Activated CD4-positive, CD25-positive, alpha-beta regulatory T cell (primary cell): ENCODE data around the gene REV3L.
"Not testable (repeated sequence)": the region's sequence is repeated elsewhere in the genome, so short reads cannot be mapped to it uniquely, and the experiment has no call there.

Experiments used
- DNase-seq, 4 experiments: peaks; one replicate each; lab custom pipeline; 2025; lab: John Stamatoyannopoulos, UW

The REV3L gene

GRCh38 chr6:111482959-111483735 lies at the start of gene REV3L:
REV3L (minus strand) TSS chr6:111483218; CDS start chr6:111482888, 330 bp downstream.
- peak; percentile 79 to 86 (median 82) for DNase-seq

DNA sequence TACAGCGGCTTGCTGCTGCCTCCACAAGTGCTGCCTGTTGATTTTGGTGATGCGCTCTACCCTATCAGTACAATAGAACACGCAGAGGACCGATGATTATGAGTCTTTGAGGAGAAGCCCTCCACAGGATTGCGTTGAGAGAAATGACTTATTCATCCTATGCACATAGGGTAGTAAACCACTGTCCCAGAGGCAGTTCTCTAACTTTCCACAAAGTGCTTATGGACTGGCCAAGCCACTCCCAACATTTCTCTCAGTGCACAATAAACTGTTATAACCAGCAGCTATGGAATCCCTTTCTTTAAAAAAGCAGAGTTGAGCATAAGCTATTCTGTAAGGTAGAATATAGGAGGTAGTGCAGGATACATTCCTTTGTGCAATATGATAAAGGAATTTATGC lies 48.2 kb upstream of the REV3L start:
- no peak for DNase-seq

- no peak for DNase-seq
Observed at GRCh38 chr6:111530667-111531066, 47.6 kb upstream of the REV3L start.

DNA sequence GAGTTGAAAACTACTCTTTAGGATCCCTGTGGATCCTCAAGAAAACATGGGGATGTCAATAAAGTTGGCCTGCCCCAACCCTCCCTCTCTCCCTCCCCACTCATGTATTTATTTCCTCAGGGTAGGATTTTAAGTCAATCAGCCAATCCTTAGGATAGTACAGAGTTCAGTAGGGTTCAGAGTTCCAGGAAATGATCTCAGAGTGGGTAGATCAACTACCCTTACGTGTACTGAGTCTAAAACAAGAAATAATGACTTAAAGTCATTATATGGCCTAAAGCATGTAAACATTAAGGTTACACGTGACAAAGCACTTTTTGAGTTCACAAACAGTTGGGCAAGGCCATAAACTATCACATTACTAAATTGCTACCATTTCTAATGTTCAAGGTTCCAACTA lies 47.2 kb upstream of the REV3L start:
- no peak for DNase-seq

DNA sequence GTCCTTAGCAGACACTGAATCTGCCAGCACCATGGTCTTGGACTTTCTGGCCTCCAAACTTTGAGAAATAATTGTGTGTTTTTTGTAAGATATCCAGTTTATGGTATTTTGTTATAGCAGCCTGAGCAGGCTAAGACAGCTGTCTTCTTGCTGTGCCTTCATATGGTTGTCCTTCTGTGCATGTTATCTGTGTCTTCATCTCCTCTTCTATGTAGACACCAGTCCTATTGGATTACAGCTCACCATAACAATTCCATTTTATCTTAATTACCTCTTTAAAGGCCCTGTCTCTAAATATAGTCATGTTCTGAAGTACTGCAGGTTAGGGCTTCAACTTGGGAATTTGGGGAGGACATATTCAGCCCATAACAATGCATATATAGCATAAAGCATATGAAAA lies 44.3 kb upstream of the REV3L start:
- DNase-seq = no peak

DNA sequence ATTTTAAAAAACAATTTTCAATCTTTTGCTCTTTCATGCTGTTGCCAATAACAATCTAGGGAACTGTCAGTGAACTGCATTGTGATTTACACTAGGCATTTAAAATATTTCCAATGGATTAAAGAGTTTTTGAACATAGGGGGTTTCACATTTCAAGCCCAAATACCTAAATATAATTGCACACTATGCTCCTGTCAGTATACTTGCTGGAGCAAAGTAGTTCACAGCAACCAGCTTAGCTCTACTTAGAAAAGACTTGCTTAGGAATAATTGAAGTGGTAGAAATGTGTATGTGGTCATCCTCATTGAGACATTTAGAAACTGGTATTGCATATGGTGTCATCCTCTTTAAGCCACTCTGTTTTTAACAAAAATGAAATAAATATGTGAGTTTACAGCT lies 41.7 kb upstream of the REV3L start:
- no peak for DNase-seq

DNA sequence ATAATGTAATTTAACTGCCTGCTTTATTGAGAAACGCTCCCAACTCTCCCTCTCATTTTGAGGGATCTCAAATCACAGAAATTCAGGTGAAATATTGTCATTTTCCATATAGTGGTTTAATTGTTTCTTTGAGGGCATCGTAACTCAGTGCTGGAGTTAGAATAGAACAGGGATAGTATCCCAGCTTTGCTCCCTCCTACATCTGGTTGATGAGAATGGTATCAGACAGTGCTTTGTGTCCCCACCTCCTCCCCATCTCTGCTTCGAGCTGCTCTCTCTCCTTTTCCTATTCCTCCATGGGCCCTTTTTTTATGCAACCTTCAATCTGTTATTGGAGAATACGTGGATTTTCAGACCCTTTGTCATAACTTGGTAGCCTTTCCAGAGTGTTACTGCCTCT lies 41.2 kb upstream of the REV3L start:
- DNase-seq = no peak

- no peak for DNase-seq
Observed at GRCh38 chr6:111523484-111524167, 40.6 kb upstream of the REV3L start.

GRCh38 chr6:111522393-111523020 lies 39.5 kb upstream of the REV3L start:
- DNase-seq = no peak

DNA sequence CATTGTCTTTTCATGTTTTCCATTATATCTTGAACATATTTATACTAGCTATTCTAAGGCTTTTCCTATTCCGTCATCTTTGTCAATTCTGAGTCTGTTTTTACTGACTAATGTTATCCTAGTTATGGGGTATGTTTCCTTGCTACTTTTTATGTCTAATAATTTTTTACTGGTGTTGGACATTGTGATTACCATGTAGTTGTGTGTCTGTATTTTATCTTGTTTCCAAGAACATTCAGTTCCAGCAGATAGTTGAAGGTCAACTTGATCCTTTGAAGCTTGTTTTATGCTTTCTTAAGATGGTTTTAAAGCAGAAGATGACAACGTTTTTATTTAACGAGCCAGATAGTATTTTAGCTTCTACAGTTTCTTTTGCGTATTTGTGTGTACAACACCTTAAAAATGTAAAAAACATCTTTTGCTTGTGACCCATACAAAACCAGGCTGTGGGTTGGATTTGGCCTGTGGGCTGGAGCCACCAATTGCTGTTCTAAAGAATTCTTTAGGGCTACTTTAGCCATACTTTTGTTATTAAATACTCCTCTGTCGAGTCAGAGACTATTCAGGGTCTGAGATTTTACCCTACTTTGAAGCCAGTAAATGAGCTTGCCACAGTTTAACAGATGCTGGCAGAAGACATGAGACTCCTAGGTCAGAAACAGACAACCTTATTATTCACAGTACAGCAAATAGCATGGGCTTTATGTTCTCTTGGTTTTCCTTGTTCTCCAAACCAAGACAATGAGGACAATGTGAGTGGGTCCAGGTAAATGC lies 38.7 kb upstream of the REV3L start:
- no peak for DNase-seq

- DNase-seq = no peak
Observed at GRCh38 chr6:111520524-111520923, 37.5 kb upstream of the REV3L start.

GRCh38 chr6:111517965-111518364 lies 34.9 kb upstream of the REV3L start:
- DNase-seq = no peak

DNA sequence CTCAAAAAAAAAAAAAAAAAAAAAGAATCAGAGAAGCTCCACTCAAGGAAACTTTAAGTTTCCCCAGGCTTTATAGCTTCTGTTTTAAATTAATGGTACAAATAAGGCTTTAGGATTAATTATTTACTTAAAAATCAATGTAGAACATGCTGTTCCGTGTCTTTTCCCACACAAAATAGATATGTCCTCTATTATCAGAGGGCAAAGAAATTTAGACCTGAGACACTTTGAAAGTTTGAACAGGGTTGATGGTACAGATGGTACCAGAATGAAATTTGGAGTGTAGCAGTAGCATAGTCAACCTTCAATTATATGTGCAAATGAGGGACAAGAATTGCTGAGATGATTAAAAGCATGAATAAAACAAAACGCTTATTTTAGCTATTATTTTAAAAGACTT lies 32.2 kb upstream of the REV3L start:
- no peak for DNase-seq

- DNase-seq = not testable (repeated sequence)
Observed at GRCh38 chr6:111514531-111514930, 31.5 kb upstream of the REV3L start.

GRCh38 chr6:111507219-111507618 lies 24.2 kb upstream of the REV3L start:
- not testable (repeated sequence) for DNase-seq

DNA sequence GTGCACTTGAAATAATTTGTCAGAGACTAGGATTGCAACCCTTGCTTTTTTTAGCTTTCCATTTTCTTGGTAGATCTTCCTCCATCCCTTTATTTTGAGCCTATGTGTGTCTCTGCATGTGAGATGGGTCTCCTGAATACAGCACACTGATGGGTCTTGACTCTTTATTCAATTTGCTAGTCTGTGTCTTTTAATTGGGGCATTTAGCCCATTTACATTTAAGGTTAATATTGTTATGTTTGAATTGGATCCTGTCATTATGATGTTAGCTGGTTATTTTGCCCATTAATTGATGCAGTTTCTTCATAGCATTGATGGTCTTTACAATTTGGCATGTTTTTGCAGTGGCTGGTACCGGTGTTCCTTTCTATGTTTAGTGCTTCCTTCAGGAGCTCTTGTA lies 22.5 kb upstream of the REV3L start:
- DNase-seq = not testable (repeated sequence)

GRCh38 chr6:111503660-111504059 lies 20.6 kb upstream of the REV3L start:
- DNase-seq = no peak

- DNase-seq = no peak
Observed at GRCh38 chr6:111503194-111503593, 20.2 kb upstream of the REV3L start.

GRCh38 chr6:111502154-111502553 lies 19.1 kb upstream of the REV3L start:
- no peak for DNase-seq

DNA sequence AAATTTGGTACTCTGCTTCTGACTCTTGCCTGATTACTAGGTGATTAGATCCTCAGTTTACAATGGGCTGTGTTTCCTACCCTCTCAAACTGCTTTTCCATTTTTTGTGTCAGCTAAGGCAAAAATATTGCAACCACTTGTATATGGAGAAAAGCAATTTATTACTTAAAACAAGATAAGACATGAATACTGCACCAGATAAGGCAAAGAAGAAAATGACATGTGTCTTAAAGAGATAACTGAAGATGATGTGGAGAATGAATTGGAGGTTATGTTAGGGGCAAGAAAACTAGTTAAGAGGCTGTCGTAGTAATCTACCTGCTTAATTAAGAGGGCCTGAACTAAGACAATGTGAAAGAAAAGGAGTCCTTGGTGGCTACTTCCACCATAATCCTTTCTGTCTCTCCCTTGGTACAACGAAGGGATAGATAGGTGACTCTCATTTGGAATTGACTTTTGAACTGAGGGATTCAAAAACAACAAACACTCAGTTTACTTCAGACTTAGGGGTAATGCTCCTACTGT lies 16.3 kb upstream of the REV3L start:
- DNase-seq = no peak

DNA sequence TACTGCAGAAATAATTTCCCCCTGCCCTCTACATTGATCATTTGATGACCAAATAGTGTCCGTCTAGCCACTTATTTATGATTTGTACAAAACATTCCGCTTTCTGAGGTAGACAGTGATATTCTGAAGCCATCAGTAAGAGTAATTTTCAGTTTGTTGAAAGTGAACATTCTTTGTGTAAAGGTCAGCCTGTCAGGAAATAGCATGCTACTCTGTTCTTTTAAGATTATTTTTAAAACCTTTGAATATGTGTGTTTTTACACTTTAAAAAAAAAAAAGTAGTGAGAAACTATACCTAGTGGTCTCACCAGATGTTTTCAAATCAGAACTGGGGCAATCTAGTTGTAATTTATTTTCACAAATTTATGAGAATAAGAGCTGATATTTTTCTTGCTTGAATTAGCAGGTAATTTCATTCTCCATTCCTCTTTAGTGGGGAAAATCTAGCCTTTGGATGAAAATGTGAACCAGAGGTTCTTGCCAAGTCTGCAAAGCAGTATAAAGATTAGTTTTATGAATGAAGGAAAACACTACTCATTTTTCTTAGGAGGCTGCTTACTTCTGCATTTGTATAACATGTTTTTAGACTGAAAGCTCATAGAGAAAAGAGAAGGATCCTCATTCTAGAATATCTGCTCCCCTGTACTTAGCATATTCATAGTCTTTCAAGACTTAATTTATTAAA lies 12.1 kb upstream of the REV3L start:
- DNase-seq = no peak
